COLO829 (cell line): Measurements from ENCODE around the gene TNFSF13B.

Experiments
- DNase-seq: peaks from one replicate; pipeline ENCODE4 v3.0.0; 2012; ENCODE audit warnings: low spot score

TNFSF13B gene

GRCh38 chr13:108349269-108349668 is 79.8 kb downstream of the TNFSF13B start:
- DNase-seq, result no peak

- no peak for DNase-seq
Measured at GRCh38 chr13:108350579-108350978, 81.1 kb downstream of the TNFSF13B start.

GRCh38 chr13:108352599-108352998 is 83.1 kb downstream of the TNFSF13B start:
- DNase-seq, result no peak

- no peak for DNase-seq
Measured at GRCh38 chr13:108357228-108357627, 87.7 kb downstream of the TNFSF13B start.
